Right atrium auricular region (tissue), 2 donors: Measurements from ENCODE around the gene HSPG2. TPM values are rescaled to one million over a fixed set of nuclear protein-coding genes. Genes with fewer than 3 reads are reported as not detected.

Experiments
- DNase-seq: peaks from one replicate; pipeline ENCODE4 v3.0.0-alpha.2; 2019; ENCODE audit warnings: low spot score
- H3K27ac ChIP-seq, 2 donors: fragments of 200-600 bp; sonication (generic); 1 replicate in 1 of 2; 2 replicates in 1 of 2; pipeline ENCODE4 v1.5.1; 2016 to 2019
- H3K27me3 ChIP-seq, 2 donors: fragments of 200-600 bp; sonication (generic); one replicate each; pipeline versions ENCODE4 v1.5.1 to v1.6.0; 2017 to 2019
- H3K36me3 ChIP-seq: fragments of 200-600 bp; sonication (generic); one replicate; pipeline ENCODE4 v1.5.1; 2016
- H3K4me1 ChIP-seq, 2 donors: fragments of 200-600 bp; sonication (generic); one replicate each; pipeline versions ENCODE4 v1.5.1 to v1.6.0; 2017 to 2019
- H3K4me3 ChIP-seq, 2 donors: fragments of 200-600 bp; sonication (generic); 1 replicate in 1 of 2; 2 replicates in 1 of 2; pipeline ENCODE4 v1.5.1; 2017 to 2019; ENCODE audit warnings: mild to moderate bottlenecking in 1 of 2, moderate library complexity in 1 of 2
- H3K9me3 ChIP-seq, 2 donors: fragments of 200-600 bp; sonication (generic); one replicate each; pipeline ENCODE4 v1.5.1; 2019
- CTCF ChIP-seq, 2 donors: fragments of 200-600 bp; sonication (generic); IDR thresholded peaks; one replicate each; pipeline ENCODE4 v1.5.1; 2019; ENCODE audit warnings: antibody characterized with exemption in 2 of 2
- total RNA-seq, 2 donors: library from RNA; depleted of rRNA; stranded (reverse); fragments of >200 nt; gene quantifications; one replicate each; pipeline ENCODE4 v1.1.0, GENCODE V29; 2016

The HSPG2 gene
- total RNA-seq, 2 donors from 2014 or later = 424 to 557 TPM

DNA sequence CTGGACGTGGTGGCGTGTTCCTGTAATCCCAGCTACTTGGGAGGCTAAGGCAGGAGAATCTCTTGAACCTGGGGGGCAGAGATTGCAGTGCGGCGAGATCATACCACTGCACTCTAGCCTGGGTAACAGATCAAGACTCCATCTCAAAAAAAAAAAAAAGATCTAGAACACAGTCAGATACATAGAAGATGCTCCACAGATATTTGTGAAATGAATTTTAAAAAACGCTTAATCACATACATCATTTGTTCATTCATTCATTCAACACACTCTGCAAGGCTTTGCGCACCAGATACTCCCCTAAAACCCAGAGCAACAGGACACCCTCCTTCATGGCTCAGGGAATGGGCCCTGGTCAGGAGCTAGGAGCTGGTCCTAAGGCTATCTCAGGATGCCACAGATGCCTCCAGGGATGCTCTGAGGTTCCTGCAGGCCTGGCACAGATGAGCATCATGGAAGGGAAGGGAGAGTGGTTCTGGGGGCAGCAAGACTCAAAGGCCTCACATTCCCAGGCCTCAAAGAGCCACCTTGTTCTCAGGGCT lies 6.4 kb downstream of the HSPG2 start:
- Histone ChIP-seq H3K27ac (peak overlapping the region; percentile 91 to 94), H3K4me1 (peaks cover 4 to 96% of the 10 kb centered on the region in 2 donors), H3K36me3 (peaks cover 18% of the 10 kb centered on the region), H3K9me3 (no peaks in the 10 kb centered on the region), H3K27me3 (no peaks in the 10 kb centered on the region), H3K4me3 (peak overlapping the region in 1 of 2 donors; percentile 1)
- no peak for DNase-seq
- TF ChIP-seq CTCF (IDR thresholded peaks at IDR 0.05) = no peak

- peaks cover 9 to 96% of the 10 kb centered on the region in 2 donors for H3K4me1 ChIP-seq
Observed at GRCh38 chr1:21930080-21930571, 7.0 kb downstream of the HSPG2 start.

DNA sequence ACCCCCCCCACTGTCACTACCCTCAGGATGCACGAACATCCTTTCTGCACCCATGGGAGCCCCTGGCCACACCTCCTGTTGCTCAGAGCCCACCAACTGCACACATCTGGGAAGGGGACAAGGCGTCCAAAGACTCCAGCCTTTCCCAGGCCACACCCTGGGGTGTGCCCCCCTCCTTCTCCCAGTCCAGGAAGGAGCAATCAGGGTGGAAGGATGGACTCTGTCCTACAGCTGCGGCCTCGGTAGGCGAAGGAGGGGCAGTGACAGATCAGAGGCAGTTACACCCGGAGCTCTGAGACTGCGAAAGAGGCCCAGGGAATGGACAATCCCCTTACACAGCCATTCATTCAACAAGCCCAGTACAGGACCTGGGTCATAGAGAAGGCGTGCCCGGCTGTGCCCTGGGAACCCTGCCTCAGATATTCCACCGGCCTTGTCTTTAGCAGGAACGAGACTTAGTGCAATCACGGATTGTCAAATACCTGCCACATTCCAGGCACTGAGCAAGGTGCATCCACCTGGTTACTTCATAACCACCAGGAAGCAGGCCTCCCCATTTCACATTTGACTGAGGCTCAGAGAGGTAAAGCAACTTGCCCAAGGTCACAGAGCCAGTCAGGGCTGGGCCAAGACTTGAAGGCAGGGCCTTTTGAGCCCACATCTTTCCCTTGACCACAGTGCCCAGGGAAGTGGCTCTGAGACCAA lies 9.4 kb downstream of the HSPG2 start:
- Histone ChIP-seq H3K9me3 (no peaks in the 10 kb centered on the region), H3K27ac (peak overlapping the region; percentile 91 to 94), H3K36me3 (peaks cover 18% of the 10 kb centered on the region), H3K4me1 (peaks cover 13 to 96% of the 10 kb centered on the region in 2 donors), H3K4me3 (no peak overlapping the region), H3K27me3 (no peaks in the 10 kb centered on the region)
- TF ChIP-seq CTCF (IDR thresholded peaks at IDR 0.05) = no peak
- peak; percentile 88 for DNase-seq

More at GRCh38 chr1:21930080-21930571, 7.0 kb downstream of the HSPG2 start:
- no peak for TF ChIP-seq CTCF (IDR thresholded peaks at IDR 0.05)
- DNase-seq = no peak
- Histone ChIP-seq H3K27me3 (no peaks in the 10 kb centered on the region), H3K27ac (peak overlapping the region; percentile 91 to 94), H3K4me3 (no peak overlapping the region), H3K9me3 (no peaks in the 10 kb centered on the region), H3K36me3 (peaks cover 18% of the 10 kb centered on the region)

DNA sequence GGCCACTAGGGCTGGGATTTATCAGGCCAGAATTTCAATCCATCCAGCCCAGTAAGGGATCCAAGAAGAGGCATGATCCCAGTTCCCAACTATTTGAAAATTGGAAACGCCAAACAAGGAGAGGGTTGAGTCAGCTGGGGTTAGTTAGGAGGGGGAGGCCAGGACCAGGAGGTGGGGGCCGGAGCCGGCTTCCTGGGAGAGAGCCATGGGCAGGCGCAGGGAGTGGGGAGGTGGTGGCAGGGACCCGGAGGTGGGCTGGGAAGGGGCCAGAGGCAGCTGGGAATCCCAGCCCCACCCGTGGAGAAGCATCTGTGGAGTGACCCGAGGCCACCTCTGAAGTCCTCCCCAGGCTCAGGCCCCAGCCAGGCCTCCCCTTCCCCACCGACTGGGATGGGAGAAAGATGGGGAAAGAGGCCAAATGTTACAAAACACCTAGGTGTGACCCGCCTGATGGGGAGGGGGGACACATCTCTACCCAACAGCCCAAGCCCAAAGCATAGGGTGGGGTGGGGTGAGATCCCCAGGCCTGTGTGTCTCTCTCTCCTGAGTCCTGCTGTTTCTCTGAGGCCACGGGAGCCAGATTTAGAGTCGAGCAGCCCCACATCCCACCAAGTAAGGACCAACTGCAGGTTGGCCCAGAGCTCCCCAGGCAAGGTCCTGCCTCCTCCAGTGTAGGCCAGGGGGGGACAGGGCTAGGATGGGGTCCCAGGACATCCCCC lies 10.1 kb downstream of the HSPG2 start:
- Histone ChIP-seq H3K4me3 (no peak overlapping the region), H3K27ac (peak overlapping the region; percentile 91 to 94), H3K36me3 (peaks cover 18% of the 10 kb centered on the region), H3K9me3 (no peaks in the 10 kb centered on the region), H3K4me1 (peaks cover 13 to 96% of the 10 kb centered on the region in 2 donors), H3K27me3 (no peaks in the 10 kb centered on the region)
- no peak for DNase-seq
- TF ChIP-seq CTCF (IDR thresholded peaks at IDR 0.05) = no peak

DNA sequence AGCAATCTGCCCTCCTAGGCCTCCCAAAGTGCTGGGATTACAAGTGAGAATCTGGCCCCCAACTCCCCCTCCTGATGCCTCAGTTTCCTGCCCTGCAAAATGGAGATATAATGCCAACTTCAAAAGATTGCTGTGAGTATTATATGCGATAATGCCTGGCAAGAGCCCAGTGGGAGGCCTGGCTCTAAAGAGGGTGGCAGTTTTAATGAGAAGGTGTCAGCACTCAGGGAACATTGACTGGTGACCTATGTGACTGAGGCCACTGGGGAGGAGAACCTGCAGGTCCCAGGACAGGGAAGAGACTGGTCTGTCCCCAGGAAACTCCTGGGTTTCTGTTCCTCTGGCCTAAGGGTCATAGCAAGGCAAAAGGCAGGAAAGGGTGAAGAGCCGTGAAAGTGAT lies 11.0 kb downstream of the HSPG2 start:
- H3K27ac ChIP-seq = peak overlapping the region; percentile 91 to 94
- H3K27me3 ChIP-seq = no peaks in the 10 kb centered on the region
- DNase-seq = no peak
- TF ChIP-seq CTCF (IDR thresholded peaks at IDR 0.05) = no peak
- H3K4me3 ChIP-seq = no peak overlapping the region
- no peaks in the 10 kb centered on the region for H3K9me3 ChIP-seq
- H3K36me3 ChIP-seq = peaks cover 18% of the 10 kb centered on the region
- H3K4me1 ChIP-seq = peaks cover 13 to 96% of the 10 kb centered on the region in 2 donors
